HG02642 (cell line): ENCODE results near the gene RPS2.

Source experiments
- ATAC-seq: cut with Tn5 transposase; IDR thresholded peaks from one replicate; pipeline ENCODE4 v1.9.1; 2021; ENCODE audit warnings: mild to moderate bottlenecking; ENCODE audit not compliant: unreplicated experiment, poor library complexity

The RPS2 gene

DNA sequence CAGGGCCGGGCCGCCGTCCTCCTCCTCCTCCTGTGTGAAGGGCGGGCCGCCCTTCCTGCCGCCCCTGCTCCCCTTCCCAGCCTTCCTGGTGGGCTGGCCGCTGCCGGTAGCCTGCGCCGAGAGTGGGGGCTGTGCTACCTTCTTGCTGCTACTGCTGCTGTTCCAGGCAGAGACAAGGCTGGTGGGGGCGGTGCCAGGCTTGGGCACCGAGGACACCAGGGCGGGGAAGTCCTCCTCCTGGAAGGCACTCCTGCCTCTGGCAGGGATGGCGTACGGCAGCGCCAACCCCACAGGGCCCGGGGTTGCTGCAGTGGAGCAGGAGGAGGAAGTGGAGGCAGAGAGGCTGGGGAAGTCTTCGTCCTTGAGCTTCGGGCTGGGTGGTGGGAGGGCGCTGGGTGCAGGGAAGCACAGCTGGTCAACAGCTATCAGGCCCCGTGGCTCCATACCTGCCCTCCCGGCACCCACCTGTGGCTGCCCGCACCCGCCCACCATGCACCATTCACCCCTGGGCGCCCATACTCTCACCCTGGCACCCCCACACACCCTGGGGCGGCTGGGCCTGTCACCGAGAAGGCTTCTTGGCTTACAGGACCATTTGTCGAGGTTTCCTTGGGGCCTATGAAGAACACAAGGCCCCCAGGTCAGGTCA lies 35.4 kb upstream of the RPS2 start:
- ATAC-seq = no peak

DNA sequence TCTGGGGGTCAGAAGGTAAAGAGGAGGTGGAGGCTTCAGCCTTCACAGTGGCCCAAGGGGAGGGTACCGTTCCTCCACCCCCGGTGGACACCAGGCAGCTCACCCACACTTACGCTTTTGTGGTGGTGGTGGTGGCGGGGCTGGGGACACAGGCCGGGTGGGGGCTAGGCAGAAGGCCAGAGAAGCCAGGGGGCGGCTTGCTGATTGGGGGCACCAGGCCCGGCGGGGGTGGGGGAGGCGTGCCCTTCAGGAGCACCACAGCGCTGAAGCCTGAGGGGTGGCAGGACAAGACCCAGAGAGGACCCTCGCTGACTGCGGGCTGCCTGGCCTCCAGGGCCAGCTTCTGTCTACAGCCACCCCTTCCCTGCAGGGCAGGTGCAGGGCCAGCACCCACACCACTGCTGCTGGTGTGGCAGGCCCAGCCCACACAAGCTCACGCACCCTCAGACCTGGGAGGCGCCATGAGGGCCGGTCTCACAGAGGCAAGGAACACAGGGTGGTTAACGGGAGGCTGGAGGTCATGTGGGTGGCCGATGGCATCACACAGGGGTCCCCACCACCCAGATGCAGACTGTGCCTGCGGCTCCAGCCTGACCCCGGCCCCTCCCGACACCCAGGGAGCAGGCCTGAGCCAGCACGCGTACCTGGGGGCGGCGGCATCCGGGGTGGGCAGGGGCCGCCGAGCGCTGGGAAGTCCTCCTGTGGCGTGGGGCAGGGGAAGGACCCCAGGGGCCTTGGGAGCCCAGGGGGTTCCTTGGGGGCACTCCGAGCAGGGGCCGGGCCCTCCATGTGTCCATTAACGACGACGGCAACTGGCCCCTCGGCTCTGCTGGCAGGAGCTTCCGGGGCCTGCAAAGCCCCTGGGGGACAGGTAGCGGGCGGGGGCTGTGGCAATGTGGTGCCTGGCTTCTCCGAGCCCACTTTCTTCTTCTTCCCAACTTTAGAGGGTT lies 34.5 kb upstream of the RPS2 start:
- no peak for ATAC-seq

DNA sequence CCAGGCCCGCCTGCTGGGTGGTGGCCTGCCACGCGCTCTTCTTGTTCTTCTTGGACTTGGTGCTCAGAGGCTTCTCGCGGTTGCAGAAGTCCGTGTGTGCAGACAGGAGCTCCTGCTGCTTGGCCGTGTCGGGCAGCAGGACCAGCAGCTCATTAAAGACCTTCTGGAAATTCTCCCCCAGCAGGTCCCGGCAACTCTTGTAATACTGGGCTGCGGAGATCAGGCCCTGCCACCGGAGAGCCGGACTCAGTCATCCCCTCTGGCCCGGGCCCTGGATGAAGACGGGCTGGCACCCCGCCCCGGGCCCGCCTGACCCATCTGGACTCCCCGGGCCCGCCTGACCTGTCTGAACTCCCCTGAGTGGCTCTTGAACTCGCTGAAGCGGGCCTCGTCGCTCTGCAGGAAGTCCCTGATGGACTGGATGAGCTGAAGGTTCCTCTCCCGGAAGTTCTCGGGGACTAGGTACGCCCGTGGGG lies 33.8 kb upstream of the RPS2 start:
- ATAC-seq = no peak

DNA sequence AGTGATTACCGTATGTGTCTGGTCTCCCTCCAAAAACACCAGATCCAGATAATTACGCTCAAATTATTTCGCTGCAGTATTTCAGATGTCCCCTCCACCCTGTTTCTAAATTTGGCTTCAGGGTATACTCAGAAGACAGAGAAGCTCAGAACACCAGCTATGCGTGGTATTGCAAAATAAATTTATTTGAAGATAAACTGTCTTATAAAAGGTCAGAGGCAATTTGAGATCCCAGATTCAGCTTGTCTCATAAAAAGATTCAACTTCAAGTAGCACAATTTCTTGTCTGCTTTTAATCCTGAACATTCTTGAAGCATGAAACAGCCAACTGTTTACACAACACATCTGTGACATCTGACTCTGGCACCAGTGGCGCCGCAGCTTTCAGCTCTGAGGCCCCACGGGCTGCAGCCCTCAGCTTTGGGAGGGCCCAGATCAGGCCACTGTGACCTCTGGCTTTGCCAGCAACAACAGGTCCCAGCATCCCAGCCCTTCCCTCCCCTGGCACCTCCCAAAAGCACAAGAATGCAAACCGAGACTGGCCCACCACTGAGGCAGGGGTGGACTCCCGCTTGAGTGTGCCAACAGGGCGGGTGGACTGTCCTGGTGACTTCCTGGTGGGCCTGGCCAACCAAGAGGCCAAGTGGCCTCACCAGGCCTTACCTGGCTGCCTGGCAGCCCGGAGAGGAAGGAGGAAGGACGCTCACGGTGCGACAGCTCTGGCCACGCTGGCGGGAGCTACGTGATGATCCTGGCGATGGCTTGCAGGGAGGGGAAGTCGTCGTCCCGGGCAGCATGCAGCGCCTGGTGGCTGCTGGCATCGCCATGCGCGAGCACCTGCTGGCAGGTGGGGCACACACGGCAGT lies 33.1 kb upstream of the RPS2 start:
- ATAC-seq = no peak

DNA sequence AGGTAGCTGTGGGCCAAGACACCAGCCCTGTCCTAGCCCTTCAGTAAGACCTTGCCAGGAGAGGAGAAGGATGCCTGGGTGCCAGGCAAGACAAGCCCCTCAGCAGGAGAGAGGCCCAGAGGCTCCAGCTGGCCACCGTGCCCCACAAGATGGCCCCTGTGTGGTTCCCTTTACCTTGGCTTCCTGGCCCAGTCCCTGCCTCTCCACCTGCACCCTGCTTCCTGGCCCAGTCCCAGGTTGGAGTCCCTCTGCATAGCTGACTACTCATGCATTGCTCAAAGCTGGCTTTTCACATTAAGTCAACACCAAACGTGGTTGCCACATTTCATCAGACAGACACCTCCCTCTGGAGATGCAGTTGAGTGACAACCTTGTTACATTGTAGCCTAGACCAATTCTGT lies 29.1 kb upstream of the RPS2 start:
- no peak for ATAC-seq

DNA sequence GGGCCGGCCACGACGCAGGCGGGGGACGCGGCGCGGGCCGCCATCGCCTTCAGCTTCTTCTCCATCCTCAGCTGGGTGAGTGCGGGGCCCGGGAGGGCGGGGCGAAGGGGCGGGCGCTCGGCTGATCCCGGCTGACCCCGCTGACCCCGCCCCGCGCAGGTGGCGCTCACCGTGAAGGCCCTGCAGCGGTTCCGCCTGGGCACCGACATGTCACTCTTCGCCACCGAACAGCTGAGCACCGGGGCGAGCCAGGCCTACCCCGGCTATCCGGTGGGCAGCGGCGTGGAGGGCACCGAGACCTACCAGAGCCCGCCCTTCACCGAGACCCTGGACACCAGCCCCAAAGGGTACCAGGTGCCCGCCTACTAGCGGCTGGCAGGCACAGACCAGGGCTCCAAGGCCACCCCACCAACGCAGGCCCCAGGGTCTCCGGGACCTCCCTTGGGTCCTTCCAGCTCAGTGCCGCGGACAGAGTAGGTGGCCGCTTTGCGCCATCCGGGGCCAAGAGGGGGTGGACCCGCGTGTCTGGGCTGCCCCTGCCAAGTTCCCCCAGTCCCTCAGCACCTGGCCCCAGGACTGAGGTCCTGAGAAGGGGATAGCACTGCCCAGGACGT lies 28.2 kb upstream of the RPS2 start:
- no peak for ATAC-seq

DNA sequence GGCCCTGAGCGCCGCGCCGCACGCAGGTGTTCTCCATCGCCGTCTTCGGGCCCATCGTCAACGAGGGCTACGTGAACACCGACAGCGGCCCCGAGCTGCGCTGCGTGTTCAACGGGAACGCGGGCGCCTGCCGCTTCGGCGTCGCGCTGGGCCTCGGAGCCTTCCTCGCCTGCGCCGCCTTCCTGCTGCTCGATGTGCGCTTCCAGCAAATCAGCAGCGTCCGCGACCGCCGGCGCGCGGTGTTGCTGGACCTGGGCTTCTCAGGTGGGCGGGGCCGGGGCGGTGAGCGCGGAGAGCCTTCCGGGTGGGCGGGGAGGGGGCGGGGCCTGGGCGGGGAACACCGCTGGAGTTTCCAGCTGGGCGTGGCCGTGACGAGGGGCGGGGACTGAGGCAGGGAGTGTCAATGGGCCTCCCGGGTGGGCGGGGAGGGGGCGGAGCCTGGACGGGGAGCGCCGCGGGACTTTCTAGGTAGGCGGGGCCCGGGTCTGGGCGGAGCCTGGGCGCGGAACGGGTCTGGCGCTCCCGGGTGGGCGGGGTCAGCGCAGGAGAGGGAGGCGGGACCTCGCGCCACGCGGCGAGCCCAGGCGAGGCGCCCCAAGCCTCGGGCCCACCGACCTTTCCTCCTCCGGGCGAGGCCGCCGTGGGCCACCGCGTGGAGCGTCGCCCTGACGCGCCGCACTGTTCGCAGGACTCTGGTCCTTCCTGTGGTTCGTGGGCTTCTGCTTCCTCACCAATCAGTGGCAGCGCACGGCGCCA lies 27.5 kb upstream of the RPS2 start:
- peak; percentile 52 for ATAC-seq

DNA sequence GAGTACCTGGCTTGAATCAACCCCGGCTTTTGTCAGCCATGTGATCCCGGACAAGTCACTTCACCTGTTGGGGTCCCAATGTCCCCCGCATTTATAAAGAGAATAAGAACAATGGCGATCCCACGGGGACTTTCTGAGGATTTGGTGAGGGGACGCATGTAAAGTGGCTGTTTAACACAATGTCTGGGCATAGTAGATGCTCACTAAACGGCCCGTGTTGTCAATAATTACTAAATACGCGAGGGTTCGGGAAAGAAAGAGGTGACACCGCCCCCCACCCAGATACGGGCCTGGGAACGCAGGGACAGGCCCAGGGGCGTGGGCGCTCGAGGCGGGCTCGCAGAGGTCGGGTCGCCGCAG lies 26.9 kb upstream of the RPS2 start:
- ATAC-seq = no peak

DNA sequence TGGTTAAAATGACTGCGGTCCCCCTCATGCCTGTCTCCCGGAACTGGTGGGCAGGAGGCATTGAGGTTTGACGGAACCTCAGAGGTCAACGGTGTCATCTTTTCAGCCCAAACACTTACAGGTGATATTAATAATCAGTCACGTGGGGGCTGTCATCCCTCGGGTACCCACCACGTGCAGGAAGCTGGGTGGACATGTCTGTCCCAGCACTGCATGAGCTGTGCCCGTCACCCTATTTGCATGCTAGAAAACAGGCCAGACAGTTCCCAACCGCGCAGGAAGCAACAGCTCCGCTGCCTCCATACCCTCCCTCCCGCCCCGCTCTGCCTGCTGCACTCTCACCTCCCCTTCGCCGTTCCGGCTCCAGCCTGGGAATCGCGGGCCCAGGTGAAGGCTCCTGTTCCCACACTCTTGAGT lies 26.5 kb upstream of the RPS2 start:
- peak; percentile 31 for ATAC-seq

DNA sequence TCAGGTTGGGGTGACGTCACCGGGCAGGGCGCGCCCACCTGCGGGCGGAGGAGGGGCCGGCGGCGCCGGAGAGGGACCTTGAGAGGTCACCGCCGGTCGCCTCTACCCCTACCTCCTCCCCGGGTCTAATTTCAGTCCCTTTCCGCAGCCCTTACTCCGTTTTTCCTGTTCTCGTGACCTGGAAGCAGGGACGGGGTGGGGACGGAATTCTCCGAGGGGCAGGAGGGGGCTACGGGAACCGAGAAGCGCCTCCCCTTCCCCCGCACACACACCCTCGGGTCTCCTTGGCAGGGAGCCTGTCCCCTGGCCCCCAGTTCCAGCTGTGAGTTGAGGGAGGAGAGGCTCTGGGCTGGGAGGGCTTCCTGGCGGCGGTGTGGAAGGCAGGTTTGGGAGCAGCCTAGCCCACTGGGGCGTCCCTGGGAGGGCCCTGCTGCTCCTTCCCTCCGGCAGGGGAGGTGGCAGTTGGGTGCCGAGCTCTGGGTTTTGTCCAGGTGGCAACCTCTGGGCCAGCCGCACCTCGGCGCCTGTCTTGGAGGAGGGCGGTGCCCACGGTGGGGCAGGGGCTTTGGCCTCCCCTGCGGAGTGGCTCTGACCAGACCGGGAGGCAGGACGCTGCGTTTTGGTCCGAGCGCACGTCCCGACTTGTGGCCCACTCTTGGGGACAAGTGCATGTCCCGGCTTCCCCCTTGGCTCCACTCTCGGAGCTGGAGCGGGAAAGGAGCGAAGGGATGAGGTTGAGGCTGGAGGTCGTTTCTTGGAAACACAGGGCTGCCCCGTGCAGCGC lies 25.9 kb upstream of the RPS2 start:
- peak; percentile 3 for ATAC-seq

DNA sequence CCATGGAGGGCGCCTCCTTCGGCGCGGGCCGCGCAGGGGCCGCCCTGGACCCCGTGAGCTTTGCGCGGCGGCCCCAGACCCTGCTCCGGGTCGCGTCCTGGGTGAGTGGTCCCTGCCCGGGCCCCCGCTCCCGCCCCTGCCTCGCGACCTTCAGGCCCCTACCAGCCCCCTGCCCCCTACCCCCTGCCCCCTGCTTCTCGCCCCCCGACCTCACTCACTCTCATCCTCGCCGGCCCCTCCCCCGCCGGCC lies 25.4 kb upstream of the RPS2 start:
- no peak for ATAC-seq

DNA sequence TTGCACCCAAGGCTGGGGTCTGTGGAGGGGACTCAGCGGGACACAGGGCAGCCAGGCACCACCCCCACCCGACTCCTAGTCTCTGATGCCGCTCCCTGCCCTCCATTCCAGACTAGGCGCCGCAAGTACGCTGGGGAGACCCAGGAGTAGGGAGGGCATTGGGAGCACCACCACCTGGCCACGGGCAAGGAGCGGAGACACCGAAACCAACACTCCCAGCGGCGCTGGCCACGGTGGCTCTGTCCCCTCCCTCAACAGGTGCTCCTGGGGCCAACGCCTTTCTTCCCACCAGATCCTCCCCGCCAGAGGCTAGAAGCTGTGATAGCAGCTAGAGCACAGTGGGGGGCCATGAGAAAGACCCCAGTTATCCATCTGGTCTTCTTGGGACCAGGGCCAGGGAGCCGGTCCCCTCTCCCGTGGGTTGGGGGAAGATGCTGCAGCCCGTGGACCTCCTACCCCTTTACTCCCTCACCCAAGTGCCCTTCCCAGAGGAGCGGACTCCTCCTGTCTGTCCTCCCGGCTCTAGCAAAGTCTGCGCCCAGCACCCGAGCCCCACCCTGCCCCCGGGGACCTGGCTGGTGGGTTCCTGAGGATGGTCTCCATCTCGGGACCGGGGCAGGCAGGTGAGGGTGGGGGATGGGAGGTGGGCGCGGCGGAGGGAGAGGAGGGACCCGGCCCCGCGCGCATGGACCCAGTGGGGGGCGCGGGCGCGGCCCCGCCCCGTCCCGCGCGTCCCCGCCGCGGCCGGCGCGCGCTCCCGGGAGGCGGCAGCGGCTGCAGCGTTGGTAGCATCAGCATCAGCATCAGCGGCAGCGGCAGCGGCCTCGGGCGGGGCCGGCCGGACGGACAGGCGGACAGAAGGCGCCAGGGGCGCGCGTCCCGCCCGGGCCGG lies 24.8 kb upstream of the RPS2 start, which contains the start of gene SYNGR3:
SYNGR3 (plus strand) TSS at position 762 of the 892 bp plus-strand sequence. CDS start 133 bp downstream, outside the sequence.
- no peak for ATAC-seq

DNA sequence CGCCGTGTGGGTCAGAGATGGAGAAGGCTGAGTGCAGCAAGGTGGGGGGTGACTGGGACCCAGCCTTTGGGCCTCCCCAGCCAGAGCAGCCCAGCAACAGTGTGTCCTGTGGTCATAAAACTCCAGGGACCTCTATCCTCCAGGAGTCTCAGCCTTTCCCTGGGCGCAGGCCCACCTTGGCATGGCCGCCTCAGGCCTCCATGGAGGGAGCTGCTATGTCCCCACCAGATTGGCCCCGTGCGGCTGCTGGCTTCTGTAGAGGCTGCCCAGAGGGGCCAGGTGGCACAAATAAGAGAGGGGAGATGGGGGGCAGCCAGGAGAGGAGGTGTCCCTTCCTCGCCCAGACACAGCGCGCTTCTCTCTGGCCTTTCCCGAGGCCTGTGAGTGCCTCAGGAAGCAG lies 22.6 kb upstream of the RPS2 start:
- ATAC-seq = no peak

DNA sequence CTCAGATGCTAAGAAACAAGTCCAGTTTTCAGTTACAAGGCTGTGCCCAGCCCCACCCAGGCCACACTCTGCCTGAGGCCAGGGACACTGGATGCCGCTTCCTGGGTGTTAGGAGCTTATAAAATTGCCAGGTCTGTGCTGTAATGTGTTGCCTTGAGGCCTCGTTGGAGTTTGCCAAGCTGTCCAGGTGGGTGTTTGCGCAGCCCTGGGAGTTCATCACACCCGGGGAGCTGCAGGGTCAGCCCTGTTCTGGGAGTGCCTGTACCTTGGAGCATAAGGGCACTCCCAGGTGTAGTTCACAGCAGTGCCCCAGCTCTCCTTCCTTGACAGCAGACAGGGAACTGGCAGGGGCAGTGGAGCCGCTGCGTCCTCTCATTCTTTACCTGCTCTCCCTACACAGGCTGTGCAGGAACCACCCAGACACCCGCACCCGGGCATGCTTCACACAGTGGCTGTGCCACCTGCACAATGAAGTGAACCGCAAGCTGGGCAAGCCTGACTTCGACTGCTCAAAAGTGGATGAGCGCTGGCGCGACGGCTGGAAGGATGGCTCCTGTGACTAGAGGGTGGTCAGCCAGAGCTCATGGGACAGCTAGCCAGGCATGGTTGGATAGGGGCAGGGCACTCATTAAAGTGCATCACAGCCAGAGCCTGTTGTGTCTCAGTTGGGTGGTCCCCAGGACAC lies 21.0 kb upstream of the RPS2 start:
- no peak for ATAC-seq

DNA sequence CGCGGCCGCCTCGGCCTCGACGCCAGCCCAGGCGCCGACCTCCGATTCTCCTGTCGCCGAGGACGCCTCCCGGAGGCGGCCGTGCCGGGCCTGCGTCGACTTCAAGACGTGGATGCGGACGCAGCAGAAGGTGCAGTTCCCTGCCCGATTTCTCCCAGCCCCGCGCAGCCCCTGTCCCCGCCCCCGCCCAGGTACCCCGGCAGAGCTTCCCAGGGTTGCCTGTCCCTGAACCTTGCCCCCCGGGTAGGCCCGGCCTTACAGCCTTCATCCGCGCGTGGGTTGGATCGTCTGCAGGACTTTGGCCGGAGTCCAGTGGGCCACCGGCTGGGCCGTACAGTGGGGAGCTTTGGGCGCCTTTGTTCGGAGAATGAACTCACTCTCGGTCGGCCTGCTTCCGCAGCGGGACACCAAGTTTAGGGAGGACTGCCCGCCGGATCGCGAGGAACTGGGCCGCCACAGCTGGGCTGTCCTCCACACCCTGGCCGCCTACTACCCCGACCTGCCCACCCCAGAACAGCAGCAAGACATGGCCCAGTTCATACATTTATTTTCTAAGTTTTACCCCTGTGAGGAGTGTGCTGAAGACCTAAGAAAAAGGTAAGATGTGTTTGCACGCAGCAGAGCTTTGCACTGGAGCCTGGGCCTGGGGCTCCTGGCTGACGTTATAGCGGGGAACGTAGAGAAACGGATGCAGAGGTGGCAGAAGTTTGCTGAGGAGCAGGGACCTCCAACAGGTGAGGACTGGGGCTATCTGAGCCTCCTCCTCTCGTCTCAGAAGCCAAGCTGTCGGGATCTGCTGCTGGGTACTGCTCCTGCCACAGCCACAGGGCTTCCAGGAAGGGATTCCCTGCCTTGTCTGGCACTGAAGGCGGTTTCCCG lies 20.0 kb upstream of the RPS2 start:
- ATAC-seq = peak; percentile 16

DNA sequence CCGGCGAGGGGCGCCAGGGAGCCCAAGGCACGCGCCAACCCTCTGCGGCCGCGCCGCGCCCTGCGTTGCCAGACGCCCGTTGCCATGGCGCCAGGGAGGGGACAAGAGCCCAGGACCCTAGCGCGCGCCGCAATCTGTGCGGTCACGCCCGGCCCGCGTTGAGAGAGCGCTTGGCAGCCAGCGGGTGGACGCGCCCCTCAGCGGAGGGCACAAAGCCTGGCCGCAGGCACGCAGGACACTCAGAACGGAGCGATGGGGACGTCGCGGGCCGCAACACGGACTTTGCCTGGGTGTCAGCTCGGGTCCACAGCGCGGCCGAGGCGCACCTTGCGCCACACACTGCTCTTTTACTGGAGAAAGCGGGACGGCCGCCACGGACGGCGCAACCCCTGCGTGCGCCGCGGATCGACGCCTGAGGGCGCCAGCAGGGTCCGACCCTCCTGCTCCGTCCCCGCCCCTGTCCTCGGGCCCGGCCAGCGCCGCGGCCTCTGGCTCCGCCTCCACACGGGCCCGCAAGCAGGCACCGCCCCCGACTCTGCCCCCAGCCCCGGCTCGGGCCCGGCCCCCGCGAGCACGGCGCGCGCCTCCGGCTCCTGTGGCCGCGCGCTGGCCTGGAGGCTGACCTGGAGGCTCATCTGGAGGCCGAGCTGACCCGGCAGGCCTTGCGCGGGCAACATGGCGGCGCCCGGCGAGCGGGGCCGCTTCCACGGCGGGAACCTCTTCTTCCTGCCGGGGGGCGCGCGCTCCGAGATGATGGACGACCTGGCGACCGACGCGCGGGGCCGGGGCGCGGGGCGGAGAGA lies 19.1 kb upstream of the RPS2 start, which contains the start of gene GFER:
GFER (plus strand) TSS at position 650 of the 803 bp plus-strand sequence; CDS start at position 676, 26 bp downstream.
- peak; percentile 82 for ATAC-seq
